ENCODE results near the gene SVIP. TPM values are rescaled to one million over a fixed set of nuclear protein-coding genes. Genes with fewer than 3 reads are reported as not detected.
A peak's percentile ranks its signal among the peaks of the same experiment; 100 is the strongest.

Gene SVIP
- polyA plus RNA-seq, 1 donor from 2014 or later, result 24.8 TPM

DNA sequence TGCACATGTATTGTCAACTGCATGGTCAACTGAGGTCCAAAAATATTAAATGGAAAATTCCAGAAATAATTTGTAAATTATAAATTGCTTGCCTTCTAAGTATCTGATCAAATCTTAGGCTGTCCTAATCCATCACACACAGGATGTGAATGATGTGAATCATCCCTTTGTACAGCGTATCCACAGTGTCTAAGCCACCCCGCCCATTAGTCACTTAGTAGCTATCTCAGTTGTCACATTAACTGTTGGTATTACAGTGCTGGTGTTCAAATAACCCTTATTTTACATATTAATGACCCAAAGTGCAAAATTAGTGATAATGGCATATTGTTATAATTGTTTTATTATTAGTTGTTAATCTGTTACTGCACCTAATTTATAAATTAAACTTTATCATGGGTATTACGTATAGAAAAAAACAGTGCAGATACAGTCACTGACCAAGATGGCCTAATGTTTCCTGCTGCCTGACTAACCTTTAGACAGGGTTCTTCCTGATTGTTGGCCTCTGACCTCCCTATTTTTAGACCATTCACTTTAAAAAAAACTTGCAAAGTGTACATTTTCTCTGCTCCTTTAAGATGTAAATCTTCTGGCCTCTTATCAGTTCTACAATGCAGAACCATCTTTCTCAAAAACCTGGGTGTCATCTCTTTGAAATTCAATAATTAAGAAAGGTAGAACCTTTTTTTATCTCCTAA lies 2.9 kb upstream of the SVIP start:
- Histone ChIP-seq H4K20me1 (ENCODE audit: insufficient read depth) (no peaks in the 10 kb centered on the region), H3K9me2 (ENCODE audit: insufficient read depth, low read length) (no peaks in the 10 kb centered on the region), H3K9ac (ENCODE audit: low read length) (no peak overlapping the region), H3K4me3 (ENCODE audit: low read length) (no peak overlapping the region), H3K27ac (ENCODE audit: low read length) (no peak overlapping the region), H3K4me2 (ENCODE audit: low read length) (no peak overlapping the region), H3K36me3 (ENCODE audit: insufficient read depth, low read length) (no peaks in the 10 kb centered on the region), H3F3A (ENCODE audit: insufficient read depth, low read length, poor library complexity, severe bottlenecking) (no peaks in the 10 kb centered on the region), H3K9me3 (ENCODE audit: low read length) (no peaks in the 10 kb centered on the region), H3K79me2 (replicated peaks; ENCODE audit: insufficient read depth, low read length) (peaks cover 6% of the 10 kb centered on the region), H2AFZ (ENCODE audit: low read depth, low read length) (no peak overlapping the region), H3K27me3 (ENCODE audit: insufficient read depth, low read depth, low read length) (no peaks in the 10 kb centered on the region)
- TF ChIP-seq EZH2 (IDR thresholded peaks at IDR 0.05; ENCODE audit: borderline replicate concordance, insufficient read depth, low read length, poor library complexity, severe bottlenecking) (no peak), EP300 (conservative IDR thresholded peaks at IDR 0.05; ENCODE audit: poor library complexity, severe bottlenecking) (no peak), TAF1 (IDR thresholded peaks at IDR 0.05; ENCODE audit: low read depth) (no peak), RAD21 (conservative IDR thresholded peaks at IDR 0.05) (no peak)
- TF ChIP-seq, protein P1, sequence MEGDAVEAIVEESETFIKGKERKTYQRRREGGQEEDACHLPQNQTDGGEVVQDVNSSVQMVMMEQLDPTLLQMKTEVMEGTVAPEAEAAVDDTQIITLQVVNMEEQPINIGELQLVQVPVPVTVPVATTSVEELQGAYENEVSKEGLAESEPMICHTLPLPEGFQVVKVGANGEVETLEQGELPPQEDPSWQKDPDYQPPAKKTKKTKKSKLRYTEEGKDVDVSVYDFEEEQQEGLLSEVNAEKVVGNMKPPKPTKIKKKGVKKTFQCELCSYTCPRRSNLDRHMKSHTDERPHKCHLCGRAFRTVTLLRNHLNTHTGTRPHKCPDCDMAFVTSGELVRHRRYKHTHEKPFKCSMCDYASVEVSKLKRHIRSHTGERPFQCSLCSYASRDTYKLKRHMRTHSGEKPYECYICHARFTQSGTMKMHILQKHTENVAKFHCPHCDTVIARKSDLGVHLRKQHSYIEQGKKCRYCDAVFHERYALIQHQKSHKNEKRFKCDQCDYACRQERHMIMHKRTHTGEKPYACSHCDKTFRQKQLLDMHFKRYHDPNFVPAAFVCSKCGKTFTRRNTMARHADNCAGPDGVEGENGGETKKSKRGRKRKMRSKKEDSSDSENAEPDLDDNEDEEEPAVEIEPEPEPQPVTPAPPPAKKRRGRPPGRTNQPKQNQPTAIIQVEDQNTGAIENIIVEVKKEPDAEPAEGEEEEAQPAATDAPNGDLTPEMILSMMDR (IDR thresholded peaks at IDR 0.05; ENCODE audit: poor library complexity, severe bottlenecking), result no peak

DNA sequence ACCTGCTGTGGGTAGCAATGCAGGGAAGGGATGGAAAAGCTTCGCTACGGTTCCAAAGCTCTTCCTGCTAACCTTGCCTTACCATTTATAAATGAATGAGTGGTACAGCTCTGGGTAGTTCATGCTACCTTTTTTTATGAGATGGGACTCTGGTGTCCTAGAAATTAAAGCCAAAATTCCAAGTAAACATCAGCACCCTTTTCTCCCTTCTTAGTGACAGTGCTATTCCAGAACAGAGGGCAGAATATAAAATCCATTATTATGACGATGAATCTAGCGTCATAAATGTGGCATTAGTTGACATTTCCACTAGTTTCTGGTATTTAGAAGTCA lies 447 bp upstream of the SVIP start:
- Histone ChIP-seq H3K4me2 (ENCODE audit: low read length) (peak overlapping the region; percentile 3), H3K9me3 (ENCODE audit: low read length) (no peaks in the 10 kb centered on the region), H3K9me2 (ENCODE audit: insufficient read depth, low read length) (no peaks in the 10 kb centered on the region), H3K36me3 (ENCODE audit: insufficient read depth, low read length) (no peaks in the 10 kb centered on the region), H3K4me3 (ENCODE audit: low read length) (peak overlapping the region; percentile 82), H3K27me3 (ENCODE audit: insufficient read depth, low read depth, low read length) (no peaks in the 10 kb centered on the region), H3K27ac (ENCODE audit: low read length) (no peak overlapping the region), H3F3A (ENCODE audit: insufficient read depth, low read length, poor library complexity, severe bottlenecking) (no peaks in the 10 kb centered on the region), H3K9ac (ENCODE audit: low read length) (peak overlapping the region; percentile 33), H3K79me2 (replicated peaks; ENCODE audit: insufficient read depth, low read length) (peaks cover 6% of the 10 kb centered on the region), H2AFZ (ENCODE audit: low read depth, low read length) (no peak overlapping the region), H4K20me1 (ENCODE audit: insufficient read depth) (no peaks in the 10 kb centered on the region)
- no peak for TF ChIP-seq SMC3 (conservative IDR thresholded peaks at IDR 0.05; ENCODE audit: poor library complexity)
- TF ChIP-seq RAD21 (conservative IDR thresholded peaks at IDR 0.05), result no peak
- TF ChIP-seq EP300 (conservative IDR thresholded peaks at IDR 0.05; ENCODE audit: poor library complexity, severe bottlenecking), result no peak
- TF ChIP-seq MXI1 (conservative IDR thresholded peaks at IDR 0.05; ENCODE audit: poor library complexity, severe bottlenecking), result no peak
- TF ChIP-seq, protein P2, sequence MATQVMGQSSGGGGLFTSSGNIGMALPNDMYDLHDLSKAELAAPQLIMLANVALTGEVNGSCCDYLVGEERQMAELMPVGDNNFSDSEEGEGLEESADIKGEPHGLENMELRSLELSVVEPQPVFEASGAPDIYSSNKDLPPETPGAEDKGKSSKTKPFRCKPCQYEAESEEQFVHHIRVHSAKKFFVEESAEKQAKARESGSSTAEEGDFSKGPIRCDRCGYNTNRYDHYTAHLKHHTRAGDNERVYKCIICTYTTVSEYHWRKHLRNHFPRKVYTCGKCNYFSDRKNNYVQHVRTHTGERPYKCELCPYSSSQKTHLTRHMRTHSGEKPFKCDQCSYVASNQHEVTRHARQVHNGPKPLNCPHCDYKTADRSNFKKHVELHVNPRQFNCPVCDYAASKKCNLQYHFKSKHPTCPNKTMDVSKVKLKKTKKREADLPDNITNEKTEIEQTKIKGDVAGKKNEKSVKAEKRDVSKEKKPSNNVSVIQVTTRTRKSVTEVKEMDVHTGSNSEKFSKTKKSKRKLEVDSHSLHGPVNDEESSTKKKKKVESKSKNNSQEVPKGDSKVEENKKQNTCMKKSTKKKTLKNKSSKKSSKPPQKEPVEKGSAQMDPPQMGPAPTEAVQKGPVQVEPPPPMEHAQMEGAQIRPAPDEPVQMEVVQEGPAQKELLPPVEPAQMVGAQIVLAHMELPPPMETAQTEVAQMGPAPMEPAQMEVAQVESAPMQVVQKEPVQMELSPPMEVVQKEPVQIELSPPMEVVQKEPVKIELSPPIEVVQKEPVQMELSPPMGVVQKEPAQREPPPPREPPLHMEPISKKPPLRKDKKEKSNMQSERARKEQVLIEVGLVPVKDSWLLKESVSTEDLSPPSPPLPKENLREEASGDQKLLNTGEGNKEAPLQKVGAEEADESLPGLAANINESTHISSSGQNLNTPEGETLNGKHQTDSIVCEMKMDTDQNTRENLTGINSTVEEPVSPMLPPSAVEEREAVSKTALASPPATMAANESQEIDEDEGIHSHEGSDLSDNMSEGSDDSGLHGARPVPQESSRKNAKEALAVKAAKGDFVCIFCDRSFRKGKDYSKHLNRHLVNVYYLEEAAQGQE (IDR thresholded peaks at IDR 0.05; ENCODE audit: borderline replicate concordance), result no peak
- TF ChIP-seq, protein P1 (IDR thresholded peaks at IDR 0.05; ENCODE audit: poor library complexity, severe bottlenecking), result no peak
- no peak for TF ChIP-seq EZH2 (IDR thresholded peaks at IDR 0.05; ENCODE audit: borderline replicate concordance, insufficient read depth, low read length, poor library complexity, severe bottlenecking)
- TF ChIP-seq POLR2AphosphoS5 (IDR thresholded peaks at IDR 0.05), result no peak
- no peak for TF ChIP-seq TAF1 (IDR thresholded peaks at IDR 0.05; ENCODE audit: low read depth)

Measured in neural cell (in vitro differentiated cells).